Activated naive CD8-positive, alpha-beta T cell treated with anti-CD3 and anti-CD28 coated beads for 36 hours (primary cell): ENCODE results near the gene QSOX2. TPM values are rescaled to one million over a fixed set of nuclear protein-coding genes. Genes with fewer than 3 reads are reported as not detected.

Experiments used
- DNase-seq: peaks from one replicate; pipeline ENCODE4 v3.0.0; 2021
- H3K27ac Mint-ChIP-seq: one replicate; pipeline ENCODE4 v1.8.0; 2022; ENCODE audit warnings: mild to moderate bottlenecking, moderate library complexity, mixed read lengths
- H3K27me3 Mint-ChIP-seq: one replicate; pipeline ENCODE4 v1.8.0; 2022; ENCODE audit warnings: mild to moderate bottlenecking, mixed read lengths
- H3K36me3 Mint-ChIP-seq: one replicate; pipeline ENCODE4 v1.8.0; 2021; ENCODE audit warnings: mild to moderate bottlenecking, mixed read lengths
- H3K4me1 Mint-ChIP-seq: one replicate; pipeline ENCODE4 v1.8.0; 2021; ENCODE audit warnings: mixed read lengths
- H3K4me3 Mint-ChIP-seq: one replicate; pipeline ENCODE4 v1.8.0; 2022; ENCODE audit warnings: mild to moderate bottlenecking, moderate library complexity, mixed read lengths
- H3K9me3 Mint-ChIP-seq: one replicate; pipeline ENCODE4 v1.8.0; 2022; ENCODE audit warnings: mixed read lengths
- total RNA-seq, 2 experiments: library from RNA; stranded (reverse); gene quantifications; one replicate each; pipeline ENCODE4 v1.2.3, GENCODE V29; 2021

Gene QSOX2
- total RNA-seq, 2 experiments from 2014 or later: 17.0 to 18.3 TPM

GRCh38 chr9:136185596-136186366 is 59.8 kb downstream of the QSOX2 start:
- DNase-seq: no peak
- H3K9me3 Mint-ChIP-seq: no peaks in the 10 kb centered on the region
- H3K36me3 Mint-ChIP-seq: no peaks in the 10 kb centered on the region
- H3K4me1 Mint-ChIP-seq: no peaks in the 10 kb centered on the region
- no peak overlapping the region for H3K27ac Mint-ChIP-seq
- H3K27me3 Mint-ChIP-seq: peaks cover 39% of the 10 kb centered on the region
- no peak overlapping the region for H3K4me3 Mint-ChIP-seq

GRCh38 chr9:136185066-136185465 is 60.5 kb downstream of the QSOX2 start:
- no peak overlapping the region for H3K4me3 Mint-ChIP-seq
- peaks cover 32% of the 10 kb centered on the region for H3K27me3 Mint-ChIP-seq
- H3K27ac Mint-ChIP-seq: no peak overlapping the region
- no peaks in the 10 kb centered on the region for H3K9me3 Mint-ChIP-seq
- DNase-seq: no peak
- no peaks in the 10 kb centered on the region for H3K4me1 Mint-ChIP-seq
- no peaks in the 10 kb centered on the region for H3K36me3 Mint-ChIP-seq

DNA sequence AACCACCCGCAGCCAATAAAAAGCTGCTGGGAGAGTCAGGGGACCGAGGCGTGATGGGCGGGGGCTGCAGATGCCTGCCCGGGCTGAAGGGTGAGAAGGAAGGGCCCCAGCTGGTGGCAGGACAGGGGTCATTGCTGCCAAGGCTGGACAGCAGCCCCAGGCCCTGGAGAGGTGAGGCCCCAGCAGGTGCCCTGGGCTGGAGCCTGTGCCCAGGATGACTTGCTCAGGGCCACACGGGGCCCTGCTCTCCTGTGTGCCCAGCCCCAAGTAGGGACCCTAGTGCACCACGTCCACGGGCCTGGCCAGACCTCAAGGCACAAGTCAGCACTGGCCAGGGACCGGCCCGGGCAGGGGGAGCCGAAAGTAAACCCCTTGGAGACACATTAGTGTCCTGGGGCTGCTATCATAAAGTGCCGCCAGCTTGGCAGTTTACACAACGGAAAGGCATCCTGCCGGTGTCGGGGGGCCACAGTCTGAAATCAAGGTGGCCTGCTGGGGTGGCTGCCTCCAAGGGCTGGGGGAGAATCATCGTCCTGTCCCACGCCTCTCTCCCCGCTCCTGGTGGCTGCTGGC is 62.7 kb downstream of the QSOX2 start:
- H3K4me1 Mint-ChIP-seq: no peaks in the 10 kb centered on the region
- H3K36me3 Mint-ChIP-seq: no peaks in the 10 kb centered on the region
- no peak overlapping the region for H3K4me3 Mint-ChIP-seq
- H3K27ac Mint-ChIP-seq: no peak overlapping the region
- no peak for DNase-seq
- peaks cover 24% of the 10 kb centered on the region for H3K27me3 Mint-ChIP-seq
- H3K9me3 Mint-ChIP-seq: no peaks in the 10 kb centered on the region

DNA sequence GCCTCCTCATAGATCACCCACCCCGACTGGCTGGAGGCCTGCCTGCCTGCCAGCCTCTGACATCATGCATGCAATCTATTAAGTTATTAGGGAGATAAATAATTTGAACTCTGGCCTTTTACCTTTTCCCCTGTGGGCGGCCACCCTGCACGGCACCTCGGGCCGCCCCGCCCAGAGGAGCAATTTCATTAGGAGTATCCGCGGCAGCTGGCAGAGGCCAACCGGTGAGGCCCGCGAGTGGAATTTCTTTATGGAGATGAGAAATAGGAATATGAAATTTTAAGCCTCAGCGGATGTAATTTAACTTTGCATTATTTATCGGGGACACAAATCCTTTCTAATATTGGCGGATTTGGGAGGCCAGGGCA is 63.2 kb downstream of the QSOX2 start:
- H3K9me3 Mint-ChIP-seq: no peaks in the 10 kb centered on the region
- DNase-seq: no peak
- peaks cover 18% of the 10 kb centered on the region for H3K27me3 Mint-ChIP-seq
- no peak overlapping the region for H3K27ac Mint-ChIP-seq
- no peaks in the 10 kb centered on the region for H3K36me3 Mint-ChIP-seq
- H3K4me1 Mint-ChIP-seq: no peaks in the 10 kb centered on the region
- H3K4me3 Mint-ChIP-seq: no peak overlapping the region

DNA sequence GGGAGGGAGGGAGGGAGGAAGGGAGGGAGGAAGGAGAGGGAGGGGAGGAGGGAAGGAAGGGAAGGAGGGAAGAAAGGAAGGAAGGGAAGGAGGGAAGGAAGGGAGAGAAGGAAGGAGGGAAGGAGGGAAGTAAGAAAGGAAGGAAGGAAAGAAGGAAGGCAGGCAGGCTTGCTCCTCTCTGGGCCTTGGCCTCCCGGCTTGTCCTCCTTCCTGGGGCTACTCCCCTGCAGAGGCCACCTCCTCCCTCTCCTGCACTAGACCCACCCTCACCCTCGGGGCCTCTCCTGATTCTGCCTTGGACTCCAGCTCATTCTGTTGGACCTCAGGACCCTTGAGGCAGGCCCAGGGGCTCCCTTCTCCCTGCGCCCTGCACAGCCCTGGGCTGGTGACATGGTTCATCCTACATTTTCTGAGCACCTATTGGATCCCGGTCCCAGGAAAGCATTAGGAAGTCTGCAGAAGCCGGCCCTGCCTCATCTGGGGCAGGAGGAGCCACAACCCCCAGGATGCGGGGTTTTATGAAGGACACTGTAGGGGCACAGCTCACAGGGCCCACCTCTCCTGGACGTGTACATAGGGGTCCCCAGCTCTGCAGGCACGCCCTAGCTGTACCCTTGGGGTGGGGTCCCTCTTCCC is 63.7 kb downstream of the QSOX2 start:
- Mint-ChIP-seq H3K36me3 (no peaks in the 10 kb centered on the region), H3K4me3 (no peak overlapping the region), H3K27ac (no peak overlapping the region), H3K9me3 (no peaks in the 10 kb centered on the region), H3K4me1 (no peaks in the 10 kb centered on the region), H3K27me3 (peaks cover 17% of the 10 kb centered on the region)
- DNase-seq: no peak

DNA sequence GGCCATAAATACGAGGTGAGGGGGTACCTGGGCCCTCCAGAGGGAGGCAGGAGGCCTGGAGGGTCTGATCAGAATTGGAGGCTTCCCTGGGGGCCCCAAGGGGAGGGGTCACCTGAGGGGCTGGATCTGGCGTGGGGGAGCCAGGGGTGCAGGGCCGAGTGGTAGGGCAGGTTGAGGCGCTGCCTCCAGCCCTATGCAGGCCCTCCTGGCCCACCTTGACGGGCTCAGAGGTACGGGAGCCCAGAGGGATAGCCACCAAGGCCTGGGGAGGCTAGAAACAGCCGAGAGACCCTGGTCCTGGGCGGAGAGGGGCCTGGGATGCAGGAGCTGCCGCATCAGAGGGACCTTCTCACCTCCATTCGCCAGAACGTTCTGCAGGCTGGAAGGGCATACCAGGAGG is 65.0 kb downstream of the QSOX2 start:
- H3K36me3 Mint-ChIP-seq: no peaks in the 10 kb centered on the region
- H3K4me1 Mint-ChIP-seq: no peaks in the 10 kb centered on the region
- no peak overlapping the region for H3K4me3 Mint-ChIP-seq

DNA sequence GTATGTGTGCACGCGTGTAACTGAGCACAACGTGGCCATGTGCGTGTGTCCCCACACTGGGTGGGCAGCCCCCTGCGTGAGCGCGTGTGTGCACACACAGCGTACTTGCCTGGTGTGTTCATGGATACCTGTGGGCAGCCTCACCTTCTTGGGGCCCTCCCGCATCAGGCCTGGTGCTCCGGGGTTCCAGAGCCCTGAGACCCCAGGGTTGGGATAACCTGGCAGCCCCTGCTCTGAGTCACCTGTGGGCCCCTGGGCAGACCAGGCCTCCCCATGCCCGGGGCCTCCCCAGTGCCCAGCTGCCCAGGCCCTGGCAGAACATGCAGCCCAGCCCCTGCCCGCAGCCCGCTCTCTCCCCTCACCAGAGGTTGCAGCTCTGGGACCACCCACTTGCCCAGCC is 65.9 kb downstream of the QSOX2 start:
- H3K4me1 Mint-ChIP-seq: no peaks in the 10 kb centered on the region
- no peak overlapping the region for H3K4me3 Mint-ChIP-seq
- no peaks in the 10 kb centered on the region for H3K36me3 Mint-ChIP-seq
- DNase-seq: no peak
- peaks cover 3% of the 10 kb centered on the region for H3K27me3 Mint-ChIP-seq
- no peak overlapping the region for H3K27ac Mint-ChIP-seq
- H3K9me3 Mint-ChIP-seq: no peaks in the 10 kb centered on the region

More for the DNA sequence above, 65.0 kb downstream of the QSOX2 start:
- Mint-ChIP-seq H3K27me3 (peaks cover 9% of the 10 kb centered on the region), H3K9me3 (no peaks in the 10 kb centered on the region), H3K27ac (no peak overlapping the region)
- no peak for DNase-seq

DNA sequence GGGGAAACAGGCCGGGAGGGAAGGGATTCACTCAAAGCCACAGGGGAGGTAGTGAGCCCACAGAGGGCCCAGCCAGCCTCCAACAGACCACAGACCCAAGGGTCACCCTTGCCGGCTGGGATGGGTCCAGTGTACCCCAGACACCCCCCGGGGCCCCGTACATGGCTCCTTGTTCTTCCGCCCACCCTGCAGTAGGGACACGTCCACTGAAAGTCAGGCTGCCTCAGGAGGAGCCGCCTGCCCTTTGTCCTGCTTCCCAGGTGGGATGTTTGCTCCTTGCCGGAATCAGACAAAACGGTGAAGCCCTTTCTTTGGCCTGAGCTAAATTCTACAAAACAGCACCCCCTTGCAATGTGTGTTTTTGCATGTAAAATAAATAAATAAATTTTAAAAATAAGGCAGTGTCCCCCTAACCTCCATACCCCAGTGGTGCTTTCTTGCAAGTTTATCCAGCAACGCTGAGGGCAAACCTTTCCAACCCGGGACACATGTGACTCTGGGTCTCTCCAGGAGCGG is 66.5 kb downstream of the QSOX2 start:
- Mint-ChIP-seq H3K4me3 (no peak overlapping the region), H3K9me3 (no peaks in the 10 kb centered on the region), H3K4me1 (no peaks in the 10 kb centered on the region), H3K27me3 (no peaks in the 10 kb centered on the region), H3K36me3 (no peaks in the 10 kb centered on the region), H3K27ac (no peak overlapping the region)
- no peak for DNase-seq

DNA sequence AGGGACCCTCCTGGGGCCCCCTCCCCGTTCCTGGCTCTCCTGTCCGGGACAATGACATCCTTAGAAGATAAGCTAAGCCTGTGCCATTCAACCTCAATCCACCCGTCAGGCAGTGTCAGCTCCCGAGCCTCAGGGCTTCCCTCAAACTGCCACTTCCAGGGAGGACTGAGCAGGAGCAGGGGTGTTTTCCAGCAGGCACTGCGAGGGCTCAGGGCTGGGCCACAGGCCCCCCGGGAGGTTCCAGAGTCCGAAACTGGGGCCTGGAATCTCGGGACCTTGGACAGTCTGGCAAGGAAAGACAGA is 66.9 kb downstream of the QSOX2 start:
- Mint-ChIP-seq H3K4me3 (no peak overlapping the region), H3K27me3 (no peaks in the 10 kb centered on the region), H3K9me3 (no peaks in the 10 kb centered on the region), H3K4me1 (no peaks in the 10 kb centered on the region), H3K27ac (no peak overlapping the region), H3K36me3 (no peaks in the 10 kb centered on the region)
- DNase-seq: no peak

- H3K9me3 Mint-ChIP-seq: no peaks in the 10 kb centered on the region
- no peak for DNase-seq
- H3K27ac Mint-ChIP-seq: no peak overlapping the region
- H3K4me1 Mint-ChIP-seq: no peaks in the 10 kb centered on the region
- no peaks in the 10 kb centered on the region for H3K36me3 Mint-ChIP-seq
- H3K27me3 Mint-ChIP-seq: no peaks in the 10 kb centered on the region
- H3K4me3 Mint-ChIP-seq: no peak overlapping the region
Measured at GRCh38 chr9:136178061-136178772, 67.4 kb downstream of the QSOX2 start.

GRCh38 chr9:136177224-136177623 is 68.4 kb downstream of the QSOX2 start:
- no peaks in the 10 kb centered on the region for H3K36me3 Mint-ChIP-seq
- H3K4me1 Mint-ChIP-seq: no peaks in the 10 kb centered on the region
- no peak for DNase-seq
- H3K27ac Mint-ChIP-seq: no peak overlapping the region
- H3K4me3 Mint-ChIP-seq: no peak overlapping the region
- H3K9me3 Mint-ChIP-seq: no peaks in the 10 kb centered on the region
- H3K27me3 Mint-ChIP-seq: no peaks in the 10 kb centered on the region

DNA sequence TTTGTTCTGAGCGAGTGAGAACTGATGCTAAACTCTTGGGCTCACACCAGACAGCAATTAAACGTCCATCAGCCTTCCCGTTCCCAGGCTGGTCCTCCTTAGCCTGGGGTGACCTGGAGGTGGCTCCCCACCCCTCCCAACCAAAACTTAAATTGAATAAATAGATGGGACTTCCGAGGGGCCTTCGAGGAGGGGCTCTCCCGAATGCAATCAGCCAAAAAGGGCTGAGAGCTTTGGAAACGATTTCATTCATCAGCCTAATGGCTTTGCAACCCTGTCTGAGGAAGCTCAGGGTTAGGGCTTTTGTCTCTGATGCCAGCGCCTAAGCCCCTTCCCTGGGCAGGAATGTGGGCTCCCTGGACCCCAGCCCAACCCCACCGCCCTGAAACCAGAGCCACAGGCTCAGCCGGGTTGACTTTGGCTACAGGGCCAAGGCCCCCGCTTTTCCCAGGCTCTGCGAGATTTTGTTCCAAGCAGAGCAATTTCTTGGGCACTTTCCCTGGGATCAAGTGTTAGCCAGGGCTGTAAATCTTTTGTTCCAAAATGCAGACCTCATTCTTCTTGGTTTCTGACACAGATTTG is 69.9 kb downstream of the QSOX2 start:
- H3K27me3 Mint-ChIP-seq: peaks cover 3% of the 10 kb centered on the region
- no peaks in the 10 kb centered on the region for H3K36me3 Mint-ChIP-seq
- no peak for DNase-seq
- no peaks in the 10 kb centered on the region for H3K4me1 Mint-ChIP-seq
- H3K9me3 Mint-ChIP-seq: no peaks in the 10 kb centered on the region
- H3K27ac Mint-ChIP-seq: no peak overlapping the region
- no peak overlapping the region for H3K4me3 Mint-ChIP-seq

- Mint-ChIP-seq H3K4me1 (no peaks in the 10 kb centered on the region), H3K27ac (no peak overlapping the region), H3K36me3 (no peaks in the 10 kb centered on the region), H3K27me3 (peaks cover 4% of the 10 kb centered on the region), H3K4me3 (no peak overlapping the region), H3K9me3 (no peaks in the 10 kb centered on the region)
- no peak for DNase-seq
Measured at GRCh38 chr9:136174779-136175615, 70.6 kb downstream of the QSOX2 start.

DNA sequence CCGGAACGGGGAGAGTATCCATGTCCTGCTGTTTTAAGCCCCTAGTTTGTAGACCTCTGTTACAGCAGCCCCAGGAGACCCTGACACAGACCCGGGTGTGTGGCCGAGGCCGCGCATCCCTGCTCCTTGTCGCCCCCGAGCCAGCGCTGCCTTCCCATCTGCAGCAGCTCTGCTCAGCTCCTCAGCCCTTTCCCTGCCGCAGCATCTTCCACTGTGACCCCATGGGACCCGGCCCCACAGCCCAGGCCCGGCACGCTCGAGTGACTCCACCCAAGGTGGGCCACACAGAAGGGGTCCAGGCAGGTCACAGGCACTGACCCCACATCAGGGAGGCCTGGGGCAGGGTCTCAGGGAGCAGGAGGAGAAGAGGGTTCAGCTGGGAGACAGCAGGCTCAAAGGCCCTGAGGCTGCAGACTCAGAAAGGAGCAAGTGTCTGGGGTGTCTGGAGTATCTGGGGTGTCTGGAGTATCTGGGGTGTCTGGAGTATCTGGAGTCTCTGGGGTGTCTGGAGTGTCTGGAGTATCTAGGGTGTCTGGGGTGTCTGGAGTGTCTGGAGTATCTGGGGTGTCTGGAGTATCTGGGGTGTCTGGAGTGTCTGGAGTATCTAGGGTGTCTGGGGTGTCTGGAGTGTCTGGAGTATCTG is 71.8 kb downstream of the QSOX2 start:
- no peaks in the 10 kb centered on the region for H3K9me3 Mint-ChIP-seq
- no peak overlapping the region for H3K27ac Mint-ChIP-seq

More for the DNA sequence above, 71.8 kb downstream of the QSOX2 start:
- no peak for DNase-seq
- Mint-ChIP-seq H3K4me1 (no peaks in the 10 kb centered on the region), H3K36me3 (no peaks in the 10 kb centered on the region), H3K27me3 (peaks cover 4% of the 10 kb centered on the region), H3K4me3 (no peak overlapping the region)
